GM18507 (cell line): Measurements from ENCODE around the gene CD300C.
"Not testable (repeated sequence)": the region's sequence is repeated elsewhere in the genome, so short reads cannot be mapped to it uniquely, and the experiment has no call there.

ENCODE experiments used
- DNase-seq: peaks from one replicate; pipeline ENCODE4 v3.0.0; 2011; ENCODE audit warnings: low read depth; ENCODE audit not compliant: insufficient read length; ENCODE audit errors: extremely low spot score
- FAIRE-seq: peaks from 2 replicates; lab custom pipeline; 2011; peaks lifted over from hg19 to GRCh38; lab: Jason Lieb, UNC

The CD300C gene

GRCh38 chr17:74516561-74517328 lies 29.2 kb downstream of the CD300C start:
- FAIRE-seq (no peak), DNase-seq (no peak)

DNA sequence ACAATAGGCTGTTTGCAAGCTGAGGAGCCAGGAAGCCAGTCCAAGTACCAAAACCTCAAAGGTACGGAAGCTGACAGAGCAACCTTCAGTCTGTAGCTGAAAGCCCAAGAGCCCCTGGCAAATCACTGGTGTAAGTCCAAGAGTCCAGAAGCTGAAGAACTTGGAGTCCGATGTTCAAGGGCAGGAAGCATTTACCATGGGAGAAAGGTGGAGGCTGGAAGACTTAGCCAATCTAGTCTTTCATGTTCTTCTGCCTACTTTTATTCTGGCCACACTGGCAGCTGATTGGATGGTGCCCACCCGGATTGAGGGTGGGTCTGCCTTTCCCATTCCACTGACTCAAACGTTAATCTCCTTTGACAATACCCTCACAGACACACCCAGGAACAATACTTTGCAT lies 30.0 kb downstream of the CD300C start:
- no peak for DNase-seq
- no peak for FAIRE-seq

DNA sequence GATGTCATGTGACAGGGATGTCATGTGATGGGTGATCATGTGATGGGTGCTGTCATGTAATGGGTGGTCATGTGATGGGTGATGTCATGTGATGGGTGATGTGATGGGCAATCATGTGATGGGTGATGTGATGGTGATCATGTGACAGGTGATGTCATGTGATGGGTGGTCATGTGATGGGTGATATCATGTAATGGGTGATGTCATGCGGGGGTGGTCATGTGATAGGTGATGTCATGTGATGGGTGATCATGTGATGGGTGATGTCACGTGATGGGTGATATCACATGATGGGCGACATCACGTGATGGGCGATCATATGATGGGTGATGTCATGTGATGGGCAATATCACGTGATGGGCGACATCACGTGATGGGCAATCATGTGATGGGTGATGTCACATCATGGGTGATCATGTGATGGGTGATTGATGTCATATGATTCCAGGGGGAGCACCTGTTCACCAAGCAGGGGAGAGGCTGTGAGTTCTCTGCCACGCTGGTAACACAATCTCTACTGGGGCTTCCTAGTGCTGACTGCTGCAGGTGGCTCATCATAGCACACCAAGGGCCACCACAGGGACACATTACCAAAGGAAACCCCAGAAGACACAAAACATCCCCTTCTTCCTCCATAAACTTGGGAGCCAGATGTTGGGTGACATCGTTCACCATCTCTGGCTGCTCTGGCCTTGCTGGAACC lies 31.1 kb downstream of the CD300C start:
- peak; percentile 5 for FAIRE-seq
- no peak for DNase-seq

GRCh38 chr17:74513987-74514631 lies 31.8 kb downstream of the CD300C start:
- FAIRE-seq, result peak; percentile 52

DNA sequence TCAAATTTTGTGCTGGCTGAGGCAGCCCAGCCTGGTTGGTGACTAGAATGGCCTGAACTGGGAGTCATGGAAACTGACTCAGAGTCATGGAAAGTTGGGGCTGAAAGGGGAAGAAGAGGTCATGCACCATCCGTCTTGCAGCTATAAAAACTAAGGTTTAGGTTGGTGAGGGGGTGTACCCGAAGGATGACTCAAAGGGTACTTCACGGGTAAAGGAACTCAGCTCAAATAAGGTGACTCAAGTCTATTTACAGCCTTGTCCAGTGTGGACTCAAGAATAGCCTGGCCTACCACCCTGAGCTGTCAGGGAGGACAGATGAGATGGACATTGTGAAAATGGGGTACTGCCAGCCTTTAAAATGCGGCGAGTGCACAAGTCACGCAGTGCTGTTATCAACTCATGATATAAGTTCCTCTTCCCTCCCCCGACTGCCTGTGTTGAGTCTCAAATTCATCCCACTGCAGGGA lies 33.3 kb downstream of the CD300C start:
- DNase-seq (no peak), FAIRE-seq (peak; percentile 55)

More at GRCh38 chr17:74513987-74514631, 31.8 kb downstream of the CD300C start:
- no peak for DNase-seq

DNA sequence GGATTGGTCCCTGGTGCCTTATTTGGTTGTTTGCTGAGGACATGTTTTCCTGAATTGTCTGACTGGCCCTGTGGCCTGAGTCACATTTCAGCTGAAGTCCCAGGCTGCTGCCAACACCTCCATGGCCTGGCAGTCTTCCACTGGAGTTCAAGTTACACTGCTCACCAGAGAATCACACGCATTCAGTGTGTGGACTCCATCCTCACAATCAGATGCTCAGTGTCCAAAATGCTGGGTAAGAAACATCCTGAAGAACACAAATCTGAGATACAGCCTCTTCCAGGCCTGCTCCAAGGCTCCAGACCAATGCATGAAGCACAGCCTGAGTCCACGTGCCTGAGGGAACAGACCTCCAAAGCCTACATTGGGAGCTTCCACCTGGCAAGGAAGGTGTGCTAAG lies 33.9 kb downstream of the CD300C start:
- DNase-seq, result no peak
- FAIRE-seq, result no peak

DNA sequence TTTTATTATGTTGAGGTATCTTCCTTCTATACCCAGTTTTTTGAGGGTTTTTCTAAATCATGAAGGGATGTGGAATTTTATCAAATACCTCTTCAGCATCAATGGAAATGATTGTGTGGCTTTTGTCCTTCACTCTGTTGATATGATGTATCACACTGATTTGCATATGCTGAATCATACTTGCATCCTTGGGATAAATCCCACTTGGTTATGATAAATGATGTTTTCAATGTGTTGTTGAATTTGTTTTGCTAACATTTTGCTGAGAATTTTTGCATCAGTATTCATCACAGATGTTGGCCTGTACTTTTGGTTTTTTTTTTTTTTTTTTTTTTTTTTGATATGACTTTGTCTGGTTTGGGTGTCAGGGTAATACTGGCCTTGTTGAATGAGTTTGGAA lies 37.8 kb downstream of the CD300C start:
- DNase-seq (no peak), FAIRE-seq (no peak)

- not testable (repeated sequence) for FAIRE-seq, DNase-seq
These were observed 42.0 kb downstream of the CD300C start for GRCh38 chr17:74503949-74504348.

DNA sequence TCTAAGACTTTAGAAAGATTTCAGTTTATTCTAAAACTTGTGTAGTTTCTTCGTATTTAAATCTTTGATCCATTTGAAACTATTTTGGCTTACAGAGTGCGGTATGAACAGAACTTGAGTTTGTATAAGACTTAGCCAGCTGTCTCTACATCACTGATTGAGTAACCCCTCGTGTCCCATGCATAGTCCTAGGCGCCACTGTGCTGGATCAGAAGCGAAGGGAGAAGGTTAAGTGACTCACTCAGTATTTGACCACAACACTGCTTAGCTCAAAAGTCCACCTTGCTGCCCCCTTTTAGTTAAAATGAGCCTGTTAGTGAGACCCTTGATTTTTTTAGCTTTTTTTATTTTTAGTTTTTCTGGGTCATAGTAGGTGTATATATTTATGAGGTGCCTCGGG lies 43.1 kb downstream of the CD300C start:
- FAIRE-seq, result no peak

GRCh38 chr17:74499992-74500391 lies 45.9 kb downstream of the CD300C start:
- FAIRE-seq, result no peak
- DNase-seq, result no peak

More for the DNA sequence above, 43.1 kb downstream of the CD300C start:
- DNase-seq, result no peak

DNA sequence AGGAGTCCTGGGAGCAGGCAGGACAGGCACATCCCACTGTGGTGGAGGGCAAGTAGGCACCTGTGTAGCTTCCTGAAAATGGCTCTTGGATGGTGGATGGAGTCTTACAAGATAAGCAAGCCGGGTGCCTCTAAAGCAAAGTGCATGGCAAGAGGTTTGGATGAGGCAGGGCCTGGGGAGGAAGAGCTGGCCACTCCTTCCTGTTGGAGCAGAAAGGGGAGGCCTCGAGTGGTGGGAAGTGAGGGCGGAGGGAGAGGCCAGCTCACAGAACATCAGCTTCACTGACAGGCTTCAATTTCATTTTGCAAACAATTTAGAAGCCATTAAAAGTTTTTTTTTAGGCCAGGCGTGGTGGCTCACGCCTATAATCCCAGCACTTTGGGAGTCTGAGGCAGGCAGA lies 48.4 kb downstream of the CD300C start:
- no peak for DNase-seq
- no peak for FAIRE-seq

DNA sequence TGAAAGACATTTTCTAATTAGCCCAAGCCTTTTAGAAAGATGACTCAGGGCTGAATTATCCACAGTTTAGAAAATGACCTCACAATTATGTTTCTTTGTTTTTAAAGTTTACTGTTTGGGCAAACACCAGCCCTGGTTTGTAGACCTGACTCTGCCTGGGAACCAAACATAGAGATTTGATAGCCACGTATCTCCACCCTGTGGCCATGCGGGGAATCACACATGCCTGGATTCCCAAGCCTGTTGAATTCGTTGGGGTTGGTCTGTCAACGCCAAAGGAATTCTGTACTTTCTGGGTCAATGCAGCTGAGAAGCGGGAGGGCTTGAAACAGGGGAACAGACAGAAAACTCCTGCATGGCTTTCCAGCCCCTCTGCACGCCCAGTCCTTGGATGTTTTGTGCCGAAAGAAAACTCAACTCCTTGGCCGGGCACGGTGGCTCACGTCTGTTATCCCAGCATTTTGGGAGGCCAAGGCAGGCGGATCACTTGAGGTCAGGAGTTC lies 52.5 kb downstream of the CD300C start:
- peak; percentile 52 for DNase-seq
- peak; percentile 96 for FAIRE-seq

- FAIRE-seq (no peak), DNase-seq (no peak)
These were observed 54.3 kb downstream of the CD300C start for GRCh38 chr17:74491626-74492025.
